HG03558 (cell line): ENCODE data around the gene SYCE3.

Experiments used
- ATAC-seq: cut with Tn5 transposase; IDR thresholded peaks from one replicate; pipeline ENCODE4 v1.9.1; 2021; ENCODE audit warnings: moderate number of reproducible peaks; ENCODE audit not compliant: unreplicated experiment; ENCODE audit errors: extremely low read depth

Gene SYCE3

GRCh38 chr22:50577697-50577986 lies 14.9 kb upstream of the SYCE3 start:
- no peak for ATAC-seq

DNA sequence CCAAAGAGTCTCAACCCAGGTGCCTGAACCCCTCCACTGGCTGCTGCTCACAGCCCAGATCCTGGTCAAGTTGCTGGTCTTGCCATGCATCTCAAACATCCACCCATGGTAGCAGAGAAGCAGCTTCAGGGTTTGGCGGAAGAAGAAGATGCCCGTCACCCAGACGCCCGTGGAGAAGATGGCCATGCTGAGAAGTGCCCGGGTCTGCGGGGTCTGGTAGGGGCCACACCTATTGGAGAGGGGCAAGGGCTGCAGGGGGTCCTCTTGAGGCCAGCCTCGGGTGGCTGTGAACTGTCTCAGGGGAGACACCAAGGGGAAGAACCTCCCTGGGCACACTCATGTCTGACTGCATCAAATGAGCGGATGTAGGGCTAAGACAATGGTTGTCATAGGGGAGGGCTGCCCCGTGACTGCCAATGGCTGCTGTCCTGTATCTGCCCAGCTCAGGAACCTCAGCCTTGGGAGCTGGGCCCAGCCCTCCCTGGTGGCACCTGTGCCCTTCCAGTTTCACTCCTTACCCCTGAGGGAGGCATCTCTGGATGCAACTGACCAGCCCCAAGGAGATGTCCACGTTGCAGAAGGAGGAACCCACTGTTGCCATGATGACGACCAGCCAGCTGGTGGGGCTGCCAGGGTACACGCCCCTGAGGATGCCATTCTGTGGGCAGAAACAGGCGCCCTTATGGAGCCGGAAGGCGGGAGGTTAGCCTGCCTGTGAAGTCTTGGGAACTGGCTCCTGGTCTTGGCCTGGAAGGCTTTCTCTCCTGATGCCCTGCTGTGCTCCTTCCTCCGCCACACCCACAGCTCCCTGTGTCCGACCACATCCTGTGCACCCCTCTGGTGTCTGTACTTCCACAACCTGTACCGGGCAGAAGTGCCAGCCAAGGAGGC lies 14.3 kb upstream of the SYCE3 start:
- ATAC-seq = no peak

GRCh38 chr22:50576070-50576469 lies 13.4 kb upstream of the SYCE3 start:
- ATAC-seq = no peak

DNA sequence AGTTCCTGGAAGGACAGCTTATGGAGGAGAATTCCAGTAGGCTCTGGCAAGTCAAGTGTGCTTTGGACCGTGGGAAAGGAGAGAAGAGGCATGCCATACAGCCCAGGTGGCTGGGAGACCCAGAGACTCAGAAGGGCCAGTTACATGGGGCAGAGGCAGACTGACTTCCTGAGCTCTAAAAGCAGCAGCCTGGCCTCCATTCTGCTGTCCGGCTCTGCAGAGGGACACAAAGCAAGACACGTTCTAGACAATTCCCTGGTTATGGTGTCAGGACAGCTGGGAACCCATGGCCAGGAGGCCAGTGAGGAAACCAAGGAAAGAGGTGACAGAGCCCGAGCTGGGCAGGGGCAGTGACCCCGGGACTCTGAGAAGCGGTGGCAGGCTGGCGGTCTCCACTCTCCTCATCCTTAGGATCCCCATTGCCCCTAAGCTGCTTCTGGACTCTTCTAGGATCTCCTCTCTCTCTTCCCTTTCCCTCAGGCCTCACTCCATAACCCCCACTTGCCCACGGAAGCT lies 12.8 kb upstream of the SYCE3 start:
- ATAC-seq = no peak

DNA sequence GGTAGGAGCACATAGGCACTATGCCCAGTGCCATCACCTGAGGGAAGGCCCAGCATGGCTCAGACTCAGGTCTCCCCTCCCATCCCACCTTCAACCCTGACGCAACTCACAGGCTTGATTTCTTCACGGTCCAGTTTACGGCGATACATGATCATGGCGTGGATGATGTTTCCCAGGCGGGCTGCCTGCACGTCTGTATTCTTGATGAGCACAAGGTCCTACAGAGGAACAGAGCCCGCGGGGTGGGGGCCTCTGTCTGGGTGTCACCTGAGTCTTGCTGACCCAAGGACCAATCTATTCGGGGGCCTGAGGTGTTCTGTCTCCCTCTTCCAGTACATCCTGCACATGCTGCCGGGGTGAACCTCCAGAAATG lies 11.7 kb upstream of the SYCE3 start:
- no peak for ATAC-seq

- no peak for ATAC-seq
Measured at GRCh38 chr22:50573491-50574382, 11.0 kb upstream of the SYCE3 start.

DNA sequence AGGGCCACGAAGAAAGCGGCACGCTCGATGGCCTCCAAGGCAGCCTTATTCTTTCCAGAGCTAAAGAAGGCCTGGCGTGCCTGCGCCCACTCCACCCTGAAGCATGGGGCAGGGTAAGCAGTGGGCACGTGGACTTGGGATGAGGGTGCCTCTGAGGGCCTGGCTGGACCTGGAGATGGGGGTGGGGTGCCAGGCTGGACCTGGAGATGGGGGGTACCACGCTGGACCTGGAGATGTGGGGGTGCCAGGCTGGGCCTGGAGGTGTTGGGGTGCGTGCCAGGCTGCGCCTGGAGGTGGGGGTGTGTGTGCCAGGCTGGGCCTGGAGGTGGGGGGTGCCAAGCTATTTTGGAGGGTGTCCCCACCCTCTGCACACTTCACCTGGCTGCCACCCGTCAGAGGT lies 10.2 kb upstream of the SYCE3 start:
- ATAC-seq = no peak

DNA sequence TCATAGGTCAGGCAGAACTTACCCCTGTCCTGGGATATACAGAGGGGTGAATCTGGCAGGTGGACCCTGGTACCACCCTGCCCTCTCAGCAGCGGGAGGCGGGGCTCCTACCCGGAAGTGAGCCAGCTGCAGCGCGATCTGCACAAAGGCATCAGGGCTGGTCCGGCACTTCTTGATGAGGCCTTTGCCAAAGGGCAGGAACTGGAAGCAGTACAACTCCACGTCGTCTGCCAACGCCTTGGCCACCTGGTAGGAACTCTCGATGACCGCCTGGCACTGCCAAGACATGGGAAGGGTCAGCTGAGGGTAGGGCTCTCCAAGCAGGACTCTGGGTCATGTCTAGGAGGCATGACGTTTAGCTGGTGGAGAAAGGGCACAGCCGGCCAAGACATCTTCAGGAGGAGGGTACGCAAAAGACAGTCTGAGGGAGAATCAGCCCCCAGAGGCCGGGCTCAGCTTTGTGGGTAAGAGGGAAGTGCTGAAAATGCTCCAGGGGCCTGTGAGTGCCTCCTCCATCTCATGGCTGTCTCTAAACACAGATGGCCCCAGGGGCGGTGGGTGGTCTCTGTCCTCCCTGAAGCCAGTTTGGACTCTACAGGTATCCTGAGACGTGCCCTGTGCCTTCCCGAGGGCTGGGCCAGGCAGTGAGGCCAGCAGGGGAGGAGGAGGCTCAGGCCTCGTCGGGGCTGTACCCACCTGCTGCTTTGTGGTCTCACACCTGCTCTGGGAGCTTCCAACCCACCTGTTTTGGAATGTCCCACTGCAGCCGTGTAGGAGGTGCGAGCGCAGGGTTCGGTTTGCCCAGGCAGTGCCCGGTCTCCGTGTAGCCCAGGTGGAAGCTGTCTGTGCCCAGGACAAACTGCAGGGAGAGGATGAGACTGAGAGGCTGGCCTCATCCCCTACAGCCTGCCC lies 8.8 kb upstream of the SYCE3 start:
- ATAC-seq = no peak

DNA sequence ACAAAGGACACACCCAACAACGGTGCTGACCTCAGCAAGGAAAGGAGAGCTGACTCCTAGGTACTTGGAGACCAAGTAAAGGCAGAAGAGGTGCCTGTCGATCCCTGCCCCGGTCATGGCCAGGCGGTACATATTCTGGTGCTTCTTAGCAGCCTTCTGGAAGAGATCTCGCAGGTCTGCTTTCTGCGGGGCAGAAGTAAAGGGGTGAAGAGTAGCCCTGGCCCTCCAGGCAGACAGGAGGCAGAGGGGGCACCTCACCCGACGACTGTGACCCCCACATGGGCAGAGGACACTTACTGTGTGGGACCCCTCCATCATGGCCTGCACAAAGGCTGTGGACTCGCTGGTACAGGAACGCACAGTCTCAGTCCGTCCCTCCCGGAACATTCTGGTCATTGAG lies 8.1 kb upstream of the SYCE3 start:
- ATAC-seq = no peak

DNA sequence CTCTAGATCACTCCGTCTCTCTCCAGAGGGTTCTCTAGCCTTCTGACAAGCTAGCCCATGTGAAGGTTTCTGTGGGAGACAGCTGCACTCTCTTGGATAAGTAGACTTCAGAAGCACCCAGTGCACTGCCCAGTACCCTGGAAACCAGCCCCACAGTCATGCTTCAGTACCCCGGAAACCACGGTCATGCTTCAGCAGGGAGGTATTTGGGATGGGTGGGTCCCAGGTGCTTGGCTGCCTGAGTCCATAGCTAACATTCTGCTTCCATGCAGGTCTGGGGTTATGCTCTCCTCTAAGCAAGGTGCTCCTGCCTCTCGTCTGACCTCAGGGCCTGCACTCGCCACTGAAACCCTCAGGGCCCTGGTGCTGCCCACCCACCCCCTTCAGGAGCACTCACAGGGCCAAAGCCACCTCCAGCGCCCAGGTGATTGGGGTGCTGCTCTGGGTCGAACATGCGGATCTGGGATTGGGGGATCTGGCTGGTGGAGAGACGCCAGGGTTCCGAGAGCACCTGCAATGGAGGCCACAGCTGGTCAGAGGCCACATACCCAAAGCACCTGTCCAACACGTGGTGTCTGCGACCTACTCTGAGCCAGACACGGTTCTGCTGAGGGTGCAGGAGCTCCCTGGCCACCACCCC lies 7.3 kb upstream of the SYCE3 start:
- no peak for ATAC-seq

- no peak for ATAC-seq
Measured at GRCh38 chr22:50569041-50569459, 6.3 kb upstream of the SYCE3 start.

DNA sequence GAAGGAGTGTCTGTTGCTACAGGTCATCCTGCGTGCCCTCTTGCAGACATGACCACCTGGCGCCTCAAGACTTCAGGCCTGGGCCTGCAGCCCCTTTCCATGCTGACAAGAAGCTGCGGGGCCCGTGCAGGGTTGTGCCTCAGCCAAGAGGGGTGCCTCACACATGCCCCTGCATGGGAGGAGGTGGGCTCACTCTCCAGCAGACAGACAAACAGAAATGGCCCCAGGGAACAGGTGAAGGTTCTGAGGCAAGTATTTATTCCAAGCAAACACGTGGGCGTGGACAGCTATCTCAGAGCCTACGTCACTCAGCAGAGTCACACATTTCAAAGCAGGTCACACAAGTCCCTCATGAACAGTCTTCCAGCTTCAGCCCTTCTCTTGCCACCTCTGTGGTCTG lies 5.9 kb upstream of the SYCE3 start:
- no peak for ATAC-seq

- no peak for ATAC-seq
Measured at GRCh38 chr22:50567721-50568252, 5.1 kb upstream of the SYCE3 start.

DNA sequence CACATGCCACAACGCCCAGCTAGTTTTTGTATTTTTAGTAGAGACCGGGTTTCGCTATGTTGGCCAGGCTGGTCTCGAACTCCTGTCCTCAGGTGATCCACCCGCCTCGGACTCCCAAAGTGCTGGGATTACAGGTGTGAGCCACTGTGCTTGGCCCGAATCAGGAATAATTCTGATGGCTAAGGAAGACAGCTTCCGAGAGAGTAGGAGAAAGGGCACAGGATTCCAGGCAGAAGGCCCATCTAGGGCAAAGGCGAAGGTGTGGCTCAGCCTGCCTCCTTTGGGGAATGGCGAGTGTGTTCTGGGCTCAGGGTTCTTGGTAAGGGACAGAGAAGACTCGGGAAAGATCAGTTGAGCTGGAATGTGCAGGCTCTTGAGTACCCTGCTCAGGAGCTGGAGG lies 1.6 kb upstream of the SYCE3 start:
- no peak for ATAC-seq

- no peak for ATAC-seq
Measured at GRCh38 chr22:50563413-50564160, 868 bp upstream of the SYCE3 start.

DNA sequence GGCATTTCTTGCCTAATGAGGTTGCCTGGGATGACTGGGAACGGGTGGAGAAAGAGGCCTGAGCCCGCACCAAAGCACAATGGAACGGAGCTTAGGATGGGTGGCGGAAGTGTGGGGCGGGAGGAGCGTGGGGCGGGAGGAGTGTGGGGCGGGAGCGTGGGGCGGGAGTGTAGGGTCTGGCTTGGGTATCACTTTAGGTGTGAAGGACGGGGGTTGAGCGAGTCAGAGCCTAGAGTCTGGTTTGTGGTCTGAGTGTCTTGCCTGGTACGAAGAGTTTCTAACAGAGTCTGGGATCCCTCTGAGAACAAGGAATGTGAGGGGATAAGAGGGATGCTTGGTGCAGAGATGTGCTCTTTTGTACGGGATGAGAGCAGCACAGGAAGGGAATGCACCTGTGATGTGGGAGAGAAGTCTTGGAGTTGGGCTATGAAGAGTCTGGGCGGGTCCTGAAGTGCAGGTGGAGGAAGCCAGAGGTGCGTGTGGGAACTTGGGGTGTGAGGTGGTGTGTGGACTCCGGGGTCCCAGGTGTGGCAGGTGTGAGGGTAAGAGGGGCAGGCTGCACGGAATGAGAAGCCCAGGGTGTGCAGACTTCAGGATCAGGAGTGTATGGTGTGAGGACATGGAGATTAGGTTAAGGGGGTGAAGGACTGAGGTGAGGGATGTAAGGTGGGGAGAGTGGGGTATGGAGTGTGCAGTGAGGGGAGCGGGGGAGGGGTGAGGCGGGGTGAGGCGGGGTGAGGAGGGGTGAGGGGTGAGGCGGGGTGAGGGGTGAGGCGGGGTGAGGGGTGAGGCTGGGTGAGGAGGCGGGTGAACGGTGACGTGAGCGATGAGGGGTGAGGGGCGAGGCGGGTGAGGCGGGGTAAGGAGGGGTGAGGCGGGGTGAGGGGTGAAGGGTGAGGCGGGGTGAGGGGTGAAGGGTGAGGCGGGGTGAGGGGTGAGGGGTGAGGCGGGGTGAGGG lies 1.0 kb downstream of the SYCE3 start:
- ATAC-seq = no peak

DNA sequence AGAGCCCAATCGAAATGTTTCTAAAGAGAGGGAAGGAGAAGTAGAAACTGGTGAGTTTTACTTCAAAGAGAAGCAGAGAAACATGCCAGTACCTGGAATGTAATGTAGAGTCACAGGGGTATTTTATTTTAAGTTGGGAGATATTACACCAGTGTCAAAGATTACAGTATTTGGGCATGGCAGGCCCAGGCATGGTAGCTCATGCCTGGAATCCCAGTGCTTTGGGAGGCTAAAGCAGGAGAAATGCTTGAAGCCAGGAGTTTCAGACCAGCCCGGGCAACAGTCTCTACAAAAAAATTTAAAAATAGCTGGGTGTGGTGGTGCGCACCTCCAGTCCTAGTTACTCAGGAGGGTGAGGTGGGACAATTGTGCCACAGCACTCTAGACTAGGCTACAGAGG lies 2.7 kb downstream of the SYCE3 start:
- ATAC-seq = no peak

- ATAC-seq = no peak
Measured at GRCh38 chr22:50556703-50557102, 6.0 kb downstream of the SYCE3 start.
